ENCODE data around the gene NEURL2. TPM values are rescaled to one million over a fixed set of nuclear protein-coding genes. Genes with fewer than 3 reads are reported as not detected.

NEURL2 gene
- polyA plus RNA-seq, 1 donor (not counting 4 experiments of a cell fraction or from before 2014, with no cell fraction given): 0.49 TPM

GRCh38 chr20:45892049-45892825, 1.2 kb upstream of the NEURL2 start:
- dilution Hi-C loops (cut with MboI; ENCODE audit: extremely low pct_ligation_motif_present, low sequenced_read_pairs): no loop called here
- Histone ChIP-seq H3K4me3 (ENCODE audit: control insufficient read depth in 2 of 3, extremely low read depth in 1 of 3, insufficient read depth in 2 of 3, low read depth in 1 of 3, low read length in 3 of 3) (peak overlapping the region; percentile 67 to 87 (median 69)), H4K20me1 (ENCODE audit: control insufficient read depth, extremely low read depth, insufficient read depth, low read length) (no peaks in the 10 kb centered on the region), H3K4me1 (ENCODE audit: control insufficient read depth, extremely low read depth, insufficient read depth, low read length) (peaks cover 13% of the 10 kb centered on the region), H3K9ac (ENCODE audit: control insufficient read depth, extremely low read depth, insufficient read depth, low read length) (peak overlapping the region; percentile 78), H3K9me1 (ENCODE audit: control insufficient read depth, extremely low read depth, insufficient read depth, low read length) (no peaks in the 10 kb centered on the region), H3K27me3 (ENCODE audit: control insufficient read depth, extremely low read depth, insufficient read depth, low read length) (no peaks in the 10 kb centered on the region), H3K36me3 (ENCODE audit: control insufficient read depth in 2 of 2, extremely low read depth in 1 of 2, insufficient read depth in 2 of 2, low read length in 2 of 2) (peaks cover 7 to 14% of the 10 kb centered on the region in 2 experiments), H3K4me2 (ENCODE audit: control insufficient read depth, extremely low read depth, insufficient read depth, low read depth, low read length) (peak overlapping the region; percentile 88), H3K27ac (ENCODE audit: control insufficient read depth, insufficient read depth, low read length) (no peak overlapping the region), H3K9me3 (ENCODE audit: control insufficient read depth, low read depth, low read length) (no peaks in the 10 kb centered on the region), H3K79me2 (ENCODE audit: control insufficient read depth, insufficient read depth, low read length) (no peaks in the 10 kb centered on the region), H2AFZ (ENCODE audit: control insufficient read depth, low read length) (no peak overlapping the region)
- FAIRE-seq (no peak), DNase-seq (ENCODE audit: low read depth, low spot score) (no peak)
- TF ChIP-seq CTCF (optimal IDR thresholded peaks at IDR 0.05 in 1 of 3, IDR thresholded peaks at IDR 0.05 in 1 of 3, conservative IDR thresholded peaks at IDR 0.05 in 1 of 3; ENCODE audit: extremely low read depth in 1 of 3, insufficient read depth in 2 of 3, low read length in 3 of 3): peak in 1 of 3 experiments; percentile 61
- TF ChIP-seq EZH2 (IDR thresholded peaks at IDR 0.05; ENCODE audit: low read length): no peak

GRCh38 chr20:45890077-45890984, 677 bp downstream of the NEURL2 start:
- peak; percentile 37 to 70 (median 57) for TF ChIP-seq CTCF (optimal IDR thresholded peaks at IDR 0.05 in 1 of 3, IDR thresholded peaks at IDR 0.05 in 1 of 3, conservative IDR thresholded peaks at IDR 0.05 in 1 of 3; ENCODE audit: extremely low read depth in 1 of 3, insufficient read depth in 2 of 3, low read length in 3 of 3)
- TF ChIP-seq EZH2 (IDR thresholded peaks at IDR 0.05; ENCODE audit: low read length): no peak
- peak overlapping the region; percentile 88 for H3K4me2 ChIP-seq (ENCODE audit: control insufficient read depth, extremely low read depth, insufficient read depth, low read depth, low read length)
- dilution Hi-C loops (cut with MboI; ENCODE audit: extremely low pct_ligation_motif_present, low sequenced_read_pairs): no loop called here
- peaks cover 0 to 8% of the 10 kb centered on the region in 2 experiments for H3K36me3 ChIP-seq (ENCODE audit: control insufficient read depth in 2 of 2, extremely low read depth in 1 of 2, insufficient read depth in 2 of 2, low read length in 2 of 2)
- no peaks in the 10 kb centered on the region for H4K20me1 ChIP-seq (ENCODE audit: control insufficient read depth, extremely low read depth, insufficient read depth, low read length)
- peak overlapping the region; percentile 78 for H3K9ac ChIP-seq (ENCODE audit: control insufficient read depth, extremely low read depth, insufficient read depth, low read length)
- H3K4me3 ChIP-seq (ENCODE audit: control insufficient read depth in 2 of 3, extremely low read depth in 1 of 3, insufficient read depth in 2 of 3, low read depth in 1 of 3, low read length in 3 of 3): peak overlapping the region; percentile 67 to 87 (median 69)
- peak overlapping the region; percentile 90 for H2AFZ ChIP-seq (ENCODE audit: control insufficient read depth, low read length)
- H3K27ac ChIP-seq (ENCODE audit: control insufficient read depth, insufficient read depth, low read length): peak overlapping the region; percentile 54
- DNase-seq (ENCODE audit: low read depth, low spot score): no peak
- H3K27me3 ChIP-seq (ENCODE audit: control insufficient read depth, extremely low read depth, insufficient read depth, low read length): no peaks in the 10 kb centered on the region
- FAIRE-seq: no peak
- H3K4me1 ChIP-seq (ENCODE audit: control insufficient read depth, extremely low read depth, insufficient read depth, low read length): peaks cover 15% of the 10 kb centered on the region
- H3K79me2 ChIP-seq (ENCODE audit: control insufficient read depth, insufficient read depth, low read length): no peaks in the 10 kb centered on the region
- H3K9me3 ChIP-seq (ENCODE audit: control insufficient read depth, low read depth, low read length): no peaks in the 10 kb centered on the region
- H3K9me1 ChIP-seq (ENCODE audit: control insufficient read depth, extremely low read depth, insufficient read depth, low read length): no peaks in the 10 kb centered on the region
